K562 (cell line): ENCODE data around the gene NFKBIB. TPM values are rescaled to one million over a fixed set of nuclear protein-coding genes. Genes with fewer than 3 reads are reported as not detected.

ENCODE experiments used
- BRF1 ChIP-seq: IDR thresholded peaks from 3 replicates; pipeline ENCODE4 v1.6.1; 2011; ENCODE audit warnings: borderline replicate concordance, mild to moderate bottlenecking; ENCODE audit not compliant: insufficient read length; ENCODE audit errors: extremely low read depth
- CEBPG ChIP-seq, 3 experiments: fragments of 200-800 bp in 1 of 3; sonication (Bioruptor generic) in 1 of 3; sonication (generic) in 1 of 3; formaldehyde crosslinking in 1 of 3; IDR thresholded peaks in 2 of 3; conservative IDR thresholded peaks in 1 of 3; 2 replicates each; pipeline versions ENCODE4 v1.6.1 to v1.8.0; 2016 to 2022; ENCODE audit warnings: missing compliant biosample characterization in 2 of 3, missing genetic modification characterization in 2 of 3, mild to moderate bottlenecking in 1 of 3, missing genetic modification reagents in 1 of 3
- CTBP1 ChIP-seq: fragments of 450-650 bp; IDR thresholded peaks from 2 replicates; pipeline ENCODE4 v1.6.1; 2016; ENCODE audit warnings: borderline replicate concordance
- ETV1 ChIP-seq: fragments of 450-650 bp; conservative IDR thresholded peaks from 2 replicates; pipeline ENCODE4 v1.6.1; 2016; ENCODE audit warnings: missing genetic modification characterization, control low read depth, low read depth, missing compliant biosample characterization
- GABPB2 ChIP-seq: fragments of 250-450 bp; sonication (Bioruptor Pico); conservative IDR thresholded peaks from 2 replicates; pipeline ENCODE4 v1.5.1; 2021; ENCODE audit warnings: mild to moderate bottlenecking
- HDGF ChIP-seq: fragments of 450-650 bp; IDR thresholded peaks from 2 replicates; pipeline ENCODE4 v1.6.1; 2016
- MCM5 ChIP-seq: fragments of 450-650 bp; IDR thresholded peaks from 2 replicates; pipeline ENCODE4 v1.6.1; 2016; ENCODE audit warnings: low read depth
- MEF2D ChIP-seq: conservative IDR thresholded peaks from 2 replicates; pipeline ENCODE4 v1.6.1; 2016; ENCODE audit warnings: low read depth, missing genetic modification characterization, missing compliant biosample characterization
- MTA3 ChIP-seq: fragments of 450-650 bp; formaldehyde crosslinking; IDR thresholded peaks from 2 replicates; pipeline ENCODE4 v1.6.1; 2017; ENCODE audit warnings: mild to moderate bottlenecking, borderline replicate concordance
- MYBL2 ChIP-seq, 2 experiments: fragments of 450-650 bp in 1 of 2; sonication (generic) in 1 of 2; formaldehyde crosslinking in 1 of 2; IDR thresholded peaks; 2 replicates each; pipeline versions ENCODE4 v1.6.1 to v1.8.1; 2017 to 2022; ENCODE audit warnings: borderline replicate concordance in 1 of 2, inconsistent platforms in 1 of 2, low read depth in 1 of 2, mild to moderate bottlenecking in 1 of 2, missing genetic modification reagents in 1 of 2, moderate library complexity in 1 of 2
- PCBP2 ChIP-seq: fragments of 200-400 bp; formaldehyde crosslinking; IDR thresholded peaks from 2 replicates; pipeline ENCODE4 v1.6.1; 2018; ENCODE audit warnings: low read length, low read depth, mild to moderate bottlenecking, moderate library complexity; ENCODE audit not compliant: poor library complexity, severe bottlenecking
- POLR2A ChIP-seq: fragments of 450-650 bp; conservative IDR thresholded peaks from 2 replicates; pipeline ENCODE4 v1.6.1; 2016
- POU5F1 ChIP-seq: fragments of 150-350 bp; IDR thresholded peaks from 2 replicates; pipeline ENCODE4 v1.6.1; 2014; ENCODE audit warnings: borderline replicate concordance, low read length, low read depth, mild to moderate bottlenecking; ENCODE audit not compliant: partially characterized antibody
- RFX5 ChIP-seq: IDR thresholded peaks from 2 replicates; pipeline ENCODE4 v1.6.1; 2011; ENCODE audit warnings: low read depth, mild to moderate bottlenecking, improper control_type of control experiment, low read length
- SNIP1 ChIP-seq: fragments of 450-650 bp; IDR thresholded peaks from 2 replicates; pipeline ENCODE4 v1.7.1; 2017; ENCODE audit warnings: low read depth, mild to moderate bottlenecking
- TOE1 ChIP-seq, 2 experiments: fragments of 450-650 bp in 1 of 2; sonication (generic) in 1 of 2; formaldehyde crosslinking in 1 of 2; IDR thresholded peaks; 2 replicates each; pipeline versions ENCODE4 v1.7.1 to v1.8.0; 2016 to 2022; ENCODE audit warnings: borderline replicate concordance in 2 of 2, mild to moderate bottlenecking in 2 of 2, antibody characterized with exemption in 1 of 2, inconsistent platforms in 1 of 2, low read depth in 1 of 2, missing genetic modification reagents in 1 of 2, moderate library complexity in 1 of 2
- XRCC4 ChIP-seq: IDR thresholded peaks from one replicate; pipeline ENCODE4 v1.6.1; 2011; ENCODE audit not compliant: insufficient read depth, insufficient read length; ENCODE audit errors: extremely low read depth
- ZNF354B ChIP-seq: fragments of 250-450 bp; sonication (Bioruptor Pico); IDR thresholded peaks from 2 replicates; pipeline ENCODE4 v1.4.0; 2020
- ZNF584 ChIP-seq: fragments of 200-800 bp; sonication (Bioruptor generic); IDR thresholded peaks from 2 replicates; pipeline ENCODE4 v1.6.1; 2016; ENCODE audit warnings: low read depth, mild to moderate bottlenecking, missing genetic modification characterization, missing compliant biosample characterization
- ZNF592 ChIP-seq: fragments of 450-650 bp; IDR thresholded peaks from 2 replicates; pipeline ENCODE4 v1.6.1; 2017; ENCODE audit warnings: antibody characterized with exemption, mild to moderate bottlenecking
- polyA plus RNA-seq, 8 experiments: library from polyadenylated mRNA; depleted of rRNA in 4 of 8; stranded (reverse) in 5 of 8; unstranded in 3 of 8; fragments of >200 nt; fragmentation: Nextera tagmentation in 2 of 8; fragmentation: Illumina TruSeq in 1 of 8; extraction: Ambion mirVana in 2 of 8; extraction: Trizol in 1 of 8; gene quantifications; 2 replicates each; pipeline versions ENCODE4 v1.2.1 to v1.2.3, GENCODE V29; 2011 to 2014; ENCODE audit warnings: inconsistent platforms in 1 of 8, missing spikeins in 1 of 8
- total RNA-seq, 7 experiments: library from RNA; depleted of rRNA in 6 of 7; stranded (reverse); fragments of >200 nt in 6 of 7; fragmentation: Illumina TruSeq in 2 of 7; extraction: Trizol in 2 of 7; gene quantifications; 2 replicates each; pipeline versions ENCODE4 v1.2.1 to v1.2.3, GENCODE V29; 2011 to 2021; ENCODE audit warnings: low replicate concordance in 1 of 7

NFKBIB gene
- total and polyA plus RNA-seq, 9 of the 15 experiments (the other 6 are each of a cell fraction or from before 2014, with no cell fraction given): 1.5 to 44.9 (median 10.4) TPM

- TF ChIP-seq POU5F1 (no peak), POLR2A (0 out of 2 replicates have a peak, but pooled peaks have one; percentile 25), MCM5 (no peak), CTBP1 (peak; percentile 45; the same call in 1 of the 2 replicates), ZNF584 (CRISPR knock-in tag) (no peak), CEBPG (CRISPR knock-in tag; IDR thresholded peaks at IDR 0.05) (no peak), CEBPG (tag; conservative IDR thresholded peaks at IDR 0.05 in 1 of 2, IDR thresholded peaks at IDR 0.05 in 1 of 2) (no peak), XRCC4 (no peak), ZNF354B (CRISPR knock-in tag) (no peak), ETV1 (tag) (0 out of 2 replicates have a peak, but pooled peaks have one; percentile 14), ZNF592 (peak; percentile 37; the same call in 1 of the 2 replicates), MEF2D (tag) (no peak), GABPB2 (no peak), HDGF (0 out of 2 replicates have a peak, but pooled peaks have one; percentile 40), RFX5 (no peak), TOE1 (IDR thresholded peaks at IDR 0.05; ENCODE audit: borderline replicate concordance) (no peak), TOE1 (CRISPR knock-in tag; IDR thresholded peaks at IDR 0.05; ENCODE audit: borderline replicate concordance, low read depth) (no peak), SNIP1 (no peak), MYBL2 (IDR thresholded peaks at IDR 0.05; ENCODE audit: low read depth) (no peak), MYBL2 (CRISPR knock-in tag; IDR thresholded peaks at IDR 0.05; ENCODE audit: borderline replicate concordance) (no peak), BRF1 (no peak), PCBP2 (no peak), MTA3 (0 out of 2 replicates have a peak, but pooled peaks have one; percentile 20)
Observed at GRCh38 chr19:38877781-38878574, 21.8 kb upstream of the NFKBIB start, which contains the start of gene RINL (continued).
